OCI-M1 (cell line): ENCODE measurements around the gene ZMIZ1.
"Not testable (repeated sequence)": the region's sequence is repeated elsewhere in the genome, so short reads cannot be mapped to it uniquely, and the experiment has no call there.

Experiments
- DNase-seq: peaks from one replicate; lab custom pipeline; 2025; lab: John Stamatoyannopoulos, UW

Gene ZMIZ1

GRCh38 chr10:79266543-79267312, 198.0 kb downstream of the ZMIZ1 start:
- DNase-seq: no peak

- no peak for DNase-seq
These were observed 198.7 kb downstream of the ZMIZ1 start for GRCh38 chr10:79267499-79267898.

- no peak for DNase-seq
These were observed 199.4 kb downstream of the ZMIZ1 start for GRCh38 chr10:79268161-79268601.

GRCh38 chr10:79268742-79269141, 200.0 kb downstream of the ZMIZ1 start:
- DNase-seq: no peak

GRCh38 chr10:79269443-79269842, 200.7 kb downstream of the ZMIZ1 start:
- no peak for DNase-seq

GRCh38 chr10:79269969-79270368, 201.2 kb downstream of the ZMIZ1 start:
- no peak for DNase-seq

GRCh38 chr10:79270466-79271246, 201.9 kb downstream of the ZMIZ1 start:
- DNase-seq: peak; percentile 59

- no peak for DNase-seq
These were observed 203.6 kb downstream of the ZMIZ1 start for GRCh38 chr10:79272353-79272752.

GRCh38 chr10:79273604-79274003, 204.8 kb downstream of the ZMIZ1 start:
- DNase-seq: no peak

GRCh38 chr10:79274279-79275104, 205.7 kb downstream of the ZMIZ1 start:
- DNase-seq: no peak

- no peak for DNase-seq
These were observed 206.3 kb downstream of the ZMIZ1 start for GRCh38 chr10:79275105-79275430.

GRCh38 chr10:79275431-79275851, 206.7 kb downstream of the ZMIZ1 start:
- no peak for DNase-seq

GRCh38 chr10:79277579-79278269, 209.0 kb downstream of the ZMIZ1 start:
- DNase-seq: no peak

- not testable (repeated sequence) for DNase-seq
These were observed 210.3 kb downstream of the ZMIZ1 start for GRCh38 chr10:79279047-79279446.

- no peak for DNase-seq
These were observed 212.2 kb downstream of the ZMIZ1 start for GRCh38 chr10:79280956-79281355.

- no peak for DNase-seq
These were observed 213.6 kb downstream of the ZMIZ1 start for GRCh38 chr10:79282388-79282787.

- no peak for DNase-seq
These were observed 214.8 kb downstream of the ZMIZ1 start for GRCh38 chr10:79283616-79284015.

GRCh38 chr10:79284158-79284871, 215.5 kb downstream of the ZMIZ1 start:
- DNase-seq: no peak

GRCh38 chr10:79285315-79286197, 216.8 kb downstream of the ZMIZ1 start:
- no peak for DNase-seq

GRCh38 chr10:79286318-79286951, 217.7 kb downstream of the ZMIZ1 start:
- DNase-seq: no peak
